22Rv1 (cell line): Measurements from ENCODE around the gene RPL39L.

Experiments
- H3K27ac ChIP-seq: fragments of 450-650 bp; 2 replicates; pipeline ENCODE4 v1.5.1; 2017
- CTCF ChIP-seq: fragments of 450-650 bp; IDR thresholded peaks from 2 replicates; pipeline ENCODE4 v1.5.1; 2017; ENCODE audit warnings: mild to moderate bottlenecking
- ZFX ChIP-seq: fragments of 450-650 bp; IDR thresholded peaks from 2 replicates; pipeline ENCODE4 v1.6.1; 2017; ENCODE audit warnings: antibody characterized with exemption, borderline replicate concordance

Gene RPL39L

DNA sequence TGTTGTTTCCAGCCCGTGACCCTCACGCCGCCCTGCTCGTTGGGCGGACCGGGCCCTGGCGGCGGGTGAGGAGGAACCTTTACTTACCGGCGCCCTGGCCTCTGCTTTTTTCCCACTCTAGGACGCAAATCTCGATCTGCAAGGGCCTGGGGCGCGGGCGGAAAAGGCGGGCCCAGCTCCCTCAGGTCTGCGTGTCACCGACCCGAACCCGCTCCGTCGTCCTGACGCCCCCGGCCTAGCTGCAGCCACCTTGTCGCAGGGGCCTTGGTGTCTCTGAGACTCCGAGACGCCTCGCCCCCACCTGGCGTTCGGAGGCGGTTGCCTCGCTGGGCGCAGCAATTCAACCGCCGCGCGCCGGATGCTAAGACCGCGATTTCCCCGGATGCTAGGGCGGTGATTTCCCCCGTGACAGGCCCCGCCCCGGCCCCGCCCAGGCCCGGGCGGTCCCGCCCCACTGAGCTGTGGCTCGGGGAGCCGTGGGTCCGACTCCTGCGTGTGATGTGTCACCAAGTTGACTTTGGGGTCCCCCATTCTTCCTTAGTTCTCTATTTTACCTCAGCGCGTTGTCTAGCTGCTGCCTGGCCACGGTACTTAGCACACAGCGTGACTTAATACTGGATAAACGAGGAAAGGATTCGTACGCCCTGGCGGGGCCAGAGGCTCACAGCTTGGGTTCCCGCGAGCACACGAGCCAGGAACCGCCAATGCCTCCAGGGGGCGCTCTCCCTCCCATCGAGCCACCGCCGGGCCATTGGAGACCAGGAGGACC lies at the start of gene RPL39L:
Gene RPL39L (minus strand): TSS at position 371 of the 769 bp plus-strand sequence. CDS start 18,196 bp downstream, outside the sequence.
- TF ChIP-seq ZFX: no peak
- peak; percentile 98 for TF ChIP-seq CTCF
- H3K27ac ChIP-seq: peak within 1 kb of the TSS; percentile 80

GRCh38 chr3:187188931-187189330 lies 49.6 kb upstream of the RPL39L start:
- no peak for TF ChIP-seq ZFX
- TF ChIP-seq CTCF: no peak
- no peak overlapping the region for H3K27ac ChIP-seq

GRCh38 chr3:187186801-187187421 lies 47.6 kb upstream of the RPL39L start:
- no peak for TF ChIP-seq ZFX
- no peak for TF ChIP-seq CTCF
- H3K27ac ChIP-seq: no peak overlapping the region

GRCh38 chr3:187186375-187186774 lies 47.1 kb upstream of the RPL39L start:
- TF ChIP-seq ZFX (no peak), CTCF (no peak)
- H3K27ac ChIP-seq: no peak overlapping the region

- TF ChIP-seq ZFX: no peak
- no peak for TF ChIP-seq CTCF
- no peak overlapping the region for H3K27ac ChIP-seq
Observed at GRCh38 chr3:187185759-187186158, 46.5 kb upstream of the RPL39L start.

- no peak overlapping the region for H3K27ac ChIP-seq
- TF ChIP-seq ZFX (no peak), CTCF (no peak)
Observed at GRCh38 chr3:187183903-187184302, 44.6 kb upstream of the RPL39L start.
